Erythroblast (primary cell): ENCODE results near the gene CGB2.
"Not testable (repeated sequence)": the region's sequence is repeated elsewhere in the genome, so short reads cannot be mapped to it uniquely, and the experiment has no call there.

Experiments used
- GATA1 ChIP-seq: IDR thresholded peaks from 2 replicates; pipeline ENCODE4 v1.6.1; 2011; ENCODE audit warnings: low read depth, mild to moderate bottlenecking, control low read depth, low read length, moderate library complexity
- POLR2A ChIP-seq: IDR thresholded peaks from 2 replicates; pipeline ENCODE4 v1.6.1; 2011; ENCODE audit warnings: mild to moderate bottlenecking, low read length

- TF ChIP-seq POLR2A, GATA1: not testable (repeated sequence)
Observed at GRCh38 chr19:49042666-49043065, 11.0 kb downstream of the CGB2 start.
